Lower lobe of right lung (tissue), 2 donors: Measurements from ENCODE around the gene AKAP6. TPM values are rescaled to one million over a fixed set of nuclear protein-coding genes. Genes with fewer than 3 reads are reported as not detected.

Experiments
- ATAC-seq, 2 donors: fragments of 200-7000 bp; cut with Tn5 transposase; one replicate each; pipeline ENCODE4 v1.9.1; 2020 to 2022; ENCODE audit warnings: mild to moderate bottlenecking in 2 of 2, moderate library complexity in 2 of 2
- DNase-seq: peaks from one replicate; pipeline ENCODE4 v3.0.0-alpha.2; 2020
- H3K27ac ChIP-seq: fragments of 200-600 bp; one replicate; pipeline ENCODE4 v1.8.0; 2022
- H3K27me3 ChIP-seq: fragments of 200-600 bp; one replicate; pipeline ENCODE4 v1.8.0; 2022; ENCODE audit warnings: low read depth
- H3K36me3 ChIP-seq: fragments of 200-600 bp; one replicate; pipeline ENCODE4 v1.8.0; 2022; ENCODE audit warnings: mild to moderate bottlenecking
- H3K4me1 ChIP-seq: fragments of 200-600 bp; one replicate; pipeline ENCODE4 v1.8.0; 2022
- H3K4me3 ChIP-seq: fragments of 200-600 bp; one replicate; pipeline ENCODE4 v1.8.0; 2022; ENCODE audit warnings: mild to moderate bottlenecking
- H3K9me3 ChIP-seq: fragments of 200-600 bp; one replicate; pipeline ENCODE4 v1.8.0; 2022
- intact Hi-C: fragments of 100-400 bp; cut with DNase I; formaldehyde crosslinking; loops from one replicate; pipeline ENCODE4 v1.11.0; 2022
- total RNA-seq: library from RNA; stranded (reverse); fragmentation: NEBNext Ultra II Directional; extraction: Animal tissue kit (Norgen Biotek cat#: 25700); gene quantifications from one replicate; pipeline ENCODE4 v1.2.1, GENCODE V29; 2021
- TF ChIP-seq, protein P1 (sequence below): fragments of 200-600 bp; IDR thresholded peaks from one replicate; pipeline ENCODE4 v1.8.0; 2022; ENCODE audit warnings: antibody characterized with exemption, mild to moderate bottlenecking
- donor health status: DM: no; HTN: yes; CAD: no; lungs with severe emphysema.

AKAP6 gene
- total RNA-seq, 1 donor from 2014 or later: 8.6 TPM

DNA sequence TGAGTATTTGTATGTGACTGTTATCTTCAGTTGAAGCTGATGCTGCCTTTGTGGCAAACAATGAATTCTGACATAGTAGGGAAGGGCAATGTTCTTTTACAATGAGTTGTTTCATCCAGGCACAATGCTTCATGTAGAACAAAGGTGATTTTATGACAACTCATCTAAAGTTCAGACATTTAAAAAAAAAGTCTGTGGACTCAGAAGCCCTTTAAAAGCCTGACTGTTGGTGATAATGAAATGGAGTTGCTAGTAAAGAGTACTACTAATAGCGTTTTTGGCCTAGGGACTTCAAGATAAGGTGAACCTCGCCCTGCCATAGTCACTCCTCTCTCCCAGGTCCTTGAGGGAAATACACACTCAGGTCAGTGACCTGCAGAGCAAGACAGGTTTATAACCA is 105.1 kb downstream of the AKAP6 start:
- intact Hi-C loops: no loop called here

DNA sequence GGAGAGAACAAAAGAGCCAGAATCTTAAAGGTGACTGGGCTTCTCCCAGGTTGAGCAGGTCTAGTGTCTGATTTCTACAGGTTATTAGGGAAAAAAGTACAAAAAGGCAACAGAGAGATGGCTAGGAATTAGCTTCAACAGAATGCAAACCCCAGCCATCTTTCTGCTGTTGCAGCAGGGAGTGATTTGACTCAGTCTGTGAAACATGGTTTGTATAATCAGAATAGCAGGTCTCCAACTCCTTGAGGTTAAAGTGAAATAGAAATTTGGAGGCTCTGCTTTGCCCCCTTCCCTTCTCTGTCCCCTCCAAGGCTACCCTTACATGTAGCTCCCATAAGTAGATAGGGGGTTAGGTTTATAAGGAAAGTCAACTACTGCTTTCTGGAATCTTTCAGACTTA is 105.8 kb downstream of the AKAP6 start:
- TF ChIP-seq, protein P1, sequence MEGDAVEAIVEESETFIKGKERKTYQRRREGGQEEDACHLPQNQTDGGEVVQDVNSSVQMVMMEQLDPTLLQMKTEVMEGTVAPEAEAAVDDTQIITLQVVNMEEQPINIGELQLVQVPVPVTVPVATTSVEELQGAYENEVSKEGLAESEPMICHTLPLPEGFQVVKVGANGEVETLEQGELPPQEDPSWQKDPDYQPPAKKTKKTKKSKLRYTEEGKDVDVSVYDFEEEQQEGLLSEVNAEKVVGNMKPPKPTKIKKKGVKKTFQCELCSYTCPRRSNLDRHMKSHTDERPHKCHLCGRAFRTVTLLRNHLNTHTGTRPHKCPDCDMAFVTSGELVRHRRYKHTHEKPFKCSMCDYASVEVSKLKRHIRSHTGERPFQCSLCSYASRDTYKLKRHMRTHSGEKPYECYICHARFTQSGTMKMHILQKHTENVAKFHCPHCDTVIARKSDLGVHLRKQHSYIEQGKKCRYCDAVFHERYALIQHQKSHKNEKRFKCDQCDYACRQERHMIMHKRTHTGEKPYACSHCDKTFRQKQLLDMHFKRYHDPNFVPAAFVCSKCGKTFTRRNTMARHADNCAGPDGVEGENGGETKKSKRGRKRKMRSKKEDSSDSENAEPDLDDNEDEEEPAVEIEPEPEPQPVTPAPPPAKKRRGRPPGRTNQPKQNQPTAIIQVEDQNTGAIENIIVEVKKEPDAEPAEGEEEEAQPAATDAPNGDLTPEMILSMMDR: no peak
- no peak overlapping the region for H3K4me3 ChIP-seq
- intact Hi-C loops: no loop called here
- no peaks in the 10 kb centered on the region for H3K36me3 ChIP-seq
- H3K27ac ChIP-seq: no peak overlapping the region
- no peak for DNase-seq
- no peaks in the 10 kb centered on the region for H3K9me3 ChIP-seq
- no peaks in the 10 kb centered on the region for H3K4me1 ChIP-seq
- ATAC-seq: no peak
- no peaks in the 10 kb centered on the region for H3K27me3 ChIP-seq

More for the DNA sequence above, 105.1 kb downstream of the AKAP6 start:
- Histone ChIP-seq H3K27ac (no peak overlapping the region), H3K4me1 (no peaks in the 10 kb centered on the region), H3K36me3 (no peaks in the 10 kb centered on the region), H3K4me3 (no peak overlapping the region), H3K9me3 (no peaks in the 10 kb centered on the region), H3K27me3 (no peaks in the 10 kb centered on the region)
- no peak for ATAC-seq
- DNase-seq: no peak
- TF ChIP-seq, protein P1: no peak

DNA sequence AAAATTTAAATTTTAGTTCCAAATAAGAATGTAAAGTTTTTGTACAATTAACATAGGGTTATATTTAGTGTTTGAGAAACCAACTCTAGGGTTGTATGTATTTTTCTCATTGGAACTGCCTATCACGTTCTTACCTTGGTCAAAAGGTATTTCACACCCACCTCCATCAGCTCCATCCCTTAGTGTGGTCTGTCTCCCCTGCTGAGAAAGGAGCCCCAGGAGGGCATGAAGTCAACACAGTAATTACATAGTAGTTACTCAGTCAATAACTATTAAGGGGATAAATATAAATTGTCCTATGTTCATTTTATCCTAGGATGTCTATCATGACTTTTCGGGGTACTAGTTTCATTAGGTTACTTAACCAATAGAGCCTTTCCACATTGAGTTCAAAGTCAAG is 106.3 kb downstream of the AKAP6 start:
- TF ChIP-seq, protein P1: no peak
- intact Hi-C loops: no loop called here
- Histone ChIP-seq H3K27ac (no peak overlapping the region), H3K36me3 (no peaks in the 10 kb centered on the region), H3K9me3 (no peaks in the 10 kb centered on the region), H3K4me3 (no peak overlapping the region), H3K27me3 (no peaks in the 10 kb centered on the region), H3K4me1 (no peaks in the 10 kb centered on the region)
- DNase-seq: no peak
- no peak for ATAC-seq

DNA sequence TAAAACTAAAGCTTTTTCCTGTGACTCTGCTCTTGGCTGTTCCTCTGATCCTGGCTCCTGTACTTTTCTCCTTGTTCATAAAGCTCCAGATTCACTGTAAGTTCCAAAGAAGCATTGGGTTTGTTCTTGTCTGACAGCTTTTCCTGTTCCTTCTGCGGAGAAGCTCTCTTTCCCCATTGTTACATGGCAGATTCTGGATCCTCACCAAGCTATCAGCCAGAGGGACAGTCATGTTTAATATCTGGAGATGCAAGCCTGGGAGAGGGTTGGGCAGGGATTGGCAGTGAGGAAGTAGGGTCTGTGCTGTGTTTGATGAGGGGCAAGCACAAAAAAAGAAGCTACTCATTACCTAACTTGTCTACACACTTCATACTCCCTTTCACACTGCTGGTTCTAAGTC is 107.9 kb downstream of the AKAP6 start:
- intact Hi-C loops: no loop called here
- no peak for DNase-seq
- H3K4me1 ChIP-seq: no peaks in the 10 kb centered on the region
- no peaks in the 10 kb centered on the region for H3K27me3 ChIP-seq
- no peak overlapping the region for H3K27ac ChIP-seq
- no peaks in the 10 kb centered on the region for H3K9me3 ChIP-seq
- no peak overlapping the region for H3K4me3 ChIP-seq
- H3K36me3 ChIP-seq: no peaks in the 10 kb centered on the region
- ATAC-seq: no peak
- TF ChIP-seq, protein P1: no peak

DNA sequence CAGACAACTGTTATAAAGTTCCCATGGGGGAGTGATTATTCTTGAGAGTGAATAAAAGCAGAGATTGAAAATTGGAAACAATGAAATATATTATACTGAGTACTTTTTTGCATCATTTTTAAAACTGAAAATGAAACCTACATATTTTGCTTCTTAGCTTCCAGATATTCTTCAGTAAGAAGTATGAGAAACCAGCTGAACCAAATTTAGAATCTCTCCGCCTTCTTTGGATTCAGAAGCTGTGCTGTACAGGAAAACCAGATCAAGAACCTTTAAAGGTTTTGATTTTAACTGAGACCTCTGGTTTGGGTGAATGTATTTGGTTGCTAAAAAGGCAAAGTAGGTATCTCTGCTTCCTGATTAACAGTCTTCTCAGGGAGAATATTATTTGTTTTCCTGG is 109.4 kb downstream of the AKAP6 start:
- H3K36me3 ChIP-seq: no peaks in the 10 kb centered on the region
- TF ChIP-seq, protein P1: no peak
- ATAC-seq (no peak), DNase-seq (no peak)
- intact Hi-C loops: no loop called here
- no peaks in the 10 kb centered on the region for H3K9me3 ChIP-seq
- H3K27me3 ChIP-seq: no peaks in the 10 kb centered on the region
- no peak overlapping the region for H3K4me3 ChIP-seq
- peak overlapping the region; percentile 25 for H3K27ac ChIP-seq
- no peaks in the 10 kb centered on the region for H3K4me1 ChIP-seq
